H9 (cell line): ENCODE measurements around the gene FAM180A. TPM values are rescaled to one million over a fixed set of nuclear protein-coding genes. Genes with fewer than 3 reads are reported as not detected.

Experiments
- DNase-seq: peaks from one replicate; pipeline ENCODE4 v3.0.0-alpha.2; 2017
- H2AFZ ChIP-seq: one replicate; pipeline ENCODE4 v1.6.1; 2013; ENCODE audit warnings: mild to moderate bottlenecking, low read length, control low read depth, moderate library complexity
- H2AK5ac ChIP-seq: 2 replicates; pipeline ENCODE4 v1.6.1; 2013; ENCODE audit warnings: low read length, control low read depth, mixed read lengths; ENCODE audit not compliant: insufficient read length
- H2BK120ac ChIP-seq: one replicate; pipeline ENCODE4 v1.6.1; 2013; ENCODE audit warnings: low read depth, mild to moderate bottlenecking, low read length, control low read depth, inconsistent platforms; ENCODE audit not compliant: poor library complexity, severe bottlenecking
- H2BK12ac ChIP-seq: 2 replicates; pipeline ENCODE4 v1.6.1; 2013; ENCODE audit warnings: low read length, control low read depth, mixed read lengths, low read depth; ENCODE audit not compliant: insufficient read length
- H2BK15ac ChIP-seq: 2 replicates; pipeline ENCODE4 v1.6.1; 2013; ENCODE audit warnings: low read depth, low read length, control low read depth
- H2BK20ac ChIP-seq: one replicate; pipeline ENCODE4 v1.6.1; 2013; ENCODE audit warnings: low read depth, mild to moderate bottlenecking, low read length, control low read depth, inconsistent platforms; ENCODE audit not compliant: poor library complexity, severe bottlenecking
- H2BK5ac ChIP-seq: 2 replicates; pipeline ENCODE4 v1.6.1; 2013; ENCODE audit warnings: low read length, control low read depth, mixed read lengths; ENCODE audit not compliant: insufficient read length
- H3K14ac ChIP-seq: 2 replicates; pipeline ENCODE4 v1.6.1; 2013; ENCODE audit warnings: low read length, control low read depth; ENCODE audit not compliant: insufficient read depth
- H3K18ac ChIP-seq: 2 replicates; pipeline ENCODE4 v1.6.1; 2013; ENCODE audit warnings: low read depth, mild to moderate bottlenecking, mixed read lengths, low read length, control low read depth; ENCODE audit not compliant: insufficient read length
- H3K23ac ChIP-seq: 2 replicates; pipeline ENCODE4 v1.6.1; 2013; ENCODE audit warnings: low read length, control low read depth, mixed read lengths, low read depth; ENCODE audit not compliant: insufficient read length
- H3K23me2 ChIP-seq: 2 replicates; pipeline ENCODE4 v1.6.1; 2013; ENCODE audit warnings: low read depth, mild to moderate bottlenecking, mixed read lengths, low read length, control low read depth; ENCODE audit not compliant: insufficient read length, poor library complexity, severe bottlenecking
- H3K27ac ChIP-seq: 2 replicates; pipeline ENCODE4 v1.5.1; 2013; ENCODE audit warnings: low read length, control low read depth, mixed read lengths, low read depth; ENCODE audit not compliant: insufficient read length
- H3K27me3 ChIP-seq: 2 replicates; pipeline ENCODE4 v1.6.1; 2013; ENCODE audit warnings: low read length, control low read depth, inconsistent platforms; ENCODE audit not compliant: insufficient read depth
- H3K4ac ChIP-seq: 2 replicates; pipeline ENCODE4 v1.6.1; 2013; ENCODE audit warnings: low read depth, mild to moderate bottlenecking, control low read depth, inconsistent platforms, low read length, moderate library complexity
- H3K4me1 ChIP-seq: 2 replicates; pipeline ENCODE4 v1.6.1; 2013; ENCODE audit warnings: low read length, control low read depth, inconsistent platforms; ENCODE audit not compliant: insufficient read depth
- H3K4me2 ChIP-seq: 2 replicates; pipeline ENCODE4 v1.6.1; 2013; ENCODE audit warnings: low read length, control low read depth, mixed read lengths; ENCODE audit not compliant: insufficient read length, insufficient read depth
- H3K56ac ChIP-seq: 2 replicates; pipeline ENCODE4 v1.6.1; 2013; ENCODE audit warnings: low read depth, mild to moderate bottlenecking, mixed read lengths, low read length, control low read depth; ENCODE audit not compliant: insufficient read length
- H3K79me1 ChIP-seq: 2 replicates; pipeline ENCODE4 v1.6.1; 2013; ENCODE audit warnings: low read depth, mild to moderate bottlenecking, moderate library complexity, low read length, control low read depth, inconsistent platforms; ENCODE audit not compliant: insufficient read depth, poor library complexity, severe bottlenecking
- H3K79me2 ChIP-seq: 2 replicates; pipeline ENCODE4 v1.6.1; 2013; ENCODE audit warnings: low read length, control low read depth, inconsistent platforms; ENCODE audit not compliant: insufficient read depth
- H3K9ac ChIP-seq: 2 replicates; pipeline ENCODE4 v1.6.1; 2013; ENCODE audit warnings: low read length, control low read depth, mixed read lengths; ENCODE audit not compliant: insufficient read length; ENCODE audit errors: extremely low read depth
- H3K9me3 ChIP-seq: one replicate; pipeline ENCODE4 v1.6.1; 2013; ENCODE audit warnings: low read depth, low read length, inconsistent platforms; ENCODE audit not compliant: control insufficient read depth
- H3T11ph ChIP-seq: one replicate; pipeline ENCODE4 v1.6.1; 2013; ENCODE audit warnings: mild to moderate bottlenecking, low read length, control low read depth, inconsistent platforms
- H4K20me1 ChIP-seq: one replicate; pipeline ENCODE4 v1.6.1; 2013; ENCODE audit not compliant: control insufficient read depth, insufficient read length, insufficient read depth
- H4K5ac ChIP-seq: 2 replicates; pipeline ENCODE4 v1.6.1; 2013; ENCODE audit warnings: low read depth, mild to moderate bottlenecking, mixed read lengths, low read length, control low read depth; ENCODE audit not compliant: insufficient read length
- H4K8ac ChIP-seq: replicated peaks from 2 replicates; pipeline ENCODE4 v1.6.1; 2013; ENCODE audit warnings: low read length, control low read depth, mixed read lengths, low read depth; ENCODE audit not compliant: insufficient read length
- H4K91ac ChIP-seq: 2 replicates; pipeline ENCODE4 v1.6.1; 2013; ENCODE audit warnings: low read depth, mild to moderate bottlenecking, moderate library complexity, mixed read lengths, low read length, control low read depth; ENCODE audit not compliant: insufficient read length
- H3K27ac Mint-ChIP-seq, 3 experiments: 2 replicates in 2 of 3; 3 replicates in 1 of 3; pipeline ENCODE4 v1.8.0; 2020 to 2021; ENCODE audit warnings: mixed read lengths in 3 of 3, mild to moderate bottlenecking in 1 of 3, moderate library complexity in 1 of 3
- H3K27me3 Mint-ChIP-seq: 2 replicates; pipeline ENCODE4 v1.8.0; 2021; ENCODE audit warnings: low read depth, mild to moderate bottlenecking, moderate library complexity, mixed read lengths
- H3K36me3 Mint-ChIP-seq, 3 experiments: 2 replicates in 2 of 3; 3 replicates in 1 of 3; pipeline ENCODE4 v1.8.0; 2020 to 2021; ENCODE audit warnings: low read depth in 3 of 3, mixed read lengths in 3 of 3; ENCODE audit not compliant: insufficient read depth in 1 of 3
- H3K4me1 Mint-ChIP-seq, 2 experiments: 2 replicates each; pipeline ENCODE4 v1.8.0; 2020; ENCODE audit warnings: mixed read lengths in 2 of 2
- H3K4me3 Mint-ChIP-seq, 2 experiments: 2 replicates in 1 of 2; 3 replicates in 1 of 2; pipeline ENCODE4 v1.8.0; 2020 to 2021; ENCODE audit warnings: mild to moderate bottlenecking in 2 of 2, mixed read lengths in 2 of 2, moderate library complexity in 1 of 2
- H3K9me3 Mint-ChIP-seq, 2 experiments: 2 replicates in 1 of 2; 3 replicates in 1 of 2; pipeline ENCODE4 v1.8.0; 2020; ENCODE audit warnings: mild to moderate bottlenecking in 2 of 2, mixed read lengths in 2 of 2, moderate library complexity in 1 of 2
- CTCF ChIP-seq: fragments of 200-600 bp; sonication (generic); conservative IDR thresholded peaks from 3 replicates; pipeline ENCODE4 v1.8.0; 2021; ENCODE audit warnings: antibody characterized with exemption, mild to moderate bottlenecking
- whole genome bisulfite sequencing: extraction: QIAGEN DNeasy Blood & Tissue Kit; methylation state at CpG from one replicate; pipeline ENCODE4 v1.1.7; 2013; ENCODE audit warnings: missing lambda C conversion rate, low lambda C conversion rate, mixed read lengths; ENCODE audit not compliant: insufficient read length; ENCODE audit errors: extremely low coverage; 5-methylcytosine and 5-hydroxymethylcytosine counted together
- total RNA-seq: library from RNA; stranded (reverse); gene quantifications from 2 replicates; pipeline ENCODE4 v1.2.1, GENCODE V29; 2021

Gene FAM180A
- total RNA-seq, 1 experiment from 2014 or later: not detected

DNA sequence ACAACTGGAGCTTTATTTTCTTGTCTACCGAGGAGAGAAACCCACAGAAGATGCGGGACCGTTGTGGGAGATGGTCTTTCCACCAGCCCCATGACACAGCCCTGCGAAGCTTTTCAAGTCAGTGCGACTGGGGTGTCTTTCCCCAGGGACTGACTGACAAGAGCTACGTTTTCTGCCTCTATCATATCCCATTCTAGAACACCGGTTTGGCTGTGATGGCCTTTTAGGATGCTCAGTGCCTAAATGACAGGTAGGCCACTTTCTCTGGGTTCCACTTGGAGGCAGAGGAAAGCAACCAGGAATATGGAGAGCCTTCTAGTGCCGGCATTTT lies 37.5 kb downstream of the FAM180A start:
- H3K18ac ChIP-seq: no peak overlapping the region
- TF ChIP-seq CTCF: no peak
- H3K27me3 ChIP-seq: no peaks in the 10 kb centered on the region
- no peaks in the 10 kb centered on the region; the same call in 1 of the 2 replicates for H3K27me3 Mint-ChIP-seq
- H3K23ac ChIP-seq: no peak overlapping the region
- H2AK5ac ChIP-seq: no peak overlapping the region
- no peaks in the 10 kb centered on the region for H3K79me2 ChIP-seq
- H4K20me1 ChIP-seq: no peaks in the 10 kb centered on the region
- H4K5ac ChIP-seq: no peak overlapping the region
- DNase-seq: no peak
- H2BK15ac ChIP-seq: no peak overlapping the region
- no peak overlapping the region for H2BK120ac ChIP-seq
- WGBS: no CpG with 5 or more reads among the region's 8 CpGs
- H3K4me1 Mint-ChIP-seq: peaks cover 7 to 13% of the 10 kb centered on the region in 2 experiments; a peak in 3 of 4 replicates
- H4K8ac ChIP-seq: no peak overlapping the region
- H2AFZ ChIP-seq: no peak overlapping the region
- no peak overlapping the region for H2BK5ac ChIP-seq
- no peaks in the 10 kb centered on the region for H3K9me3 Mint-ChIP-seq
- no peak overlapping the region for H3K27ac ChIP-seq
- H4K91ac ChIP-seq: no peak overlapping the region
- H3K4me1 ChIP-seq: no peaks in the 10 kb centered on the region; the same call in 1 of the 2 replicates
- H3K23me2 ChIP-seq: no peaks in the 10 kb centered on the region
- H3K36me3 Mint-ChIP-seq: no peaks in the 10 kb centered on the region
- H3K4me2 ChIP-seq: no peak overlapping the region
- H3K56ac ChIP-seq: no peak overlapping the region
- H3K9me3 ChIP-seq: no peaks in the 10 kb centered on the region
- H3K27ac Mint-ChIP-seq: peak overlapping the region in 1 of 3 experiments; percentile 69; a peak in 2 of 7 replicates
- no peak overlapping the region for H2BK20ac ChIP-seq
- no peak overlapping the region for H3K9ac ChIP-seq
- no peaks in the 10 kb centered on the region for H3K79me1 ChIP-seq
- no peak overlapping the region for H2BK12ac ChIP-seq
- H3K14ac ChIP-seq: no peak overlapping the region
- no peak overlapping the region for H3K4ac ChIP-seq
- H3K4me3 Mint-ChIP-seq: no peak overlapping the region
- H3T11ph ChIP-seq: no peak overlapping the region
